B cell (primary cell): ENCODE data around the gene MYLK4.

Source experiments
- EZH2 ChIP-seq: IDR thresholded peaks from 2 replicates; pipeline ENCODE4 v1.6.1; 2012; ENCODE audit warnings: borderline replicate concordance, low read depth, mild to moderate bottlenecking, moderate library complexity, low read length; ENCODE audit not compliant: insufficient read depth, poor library complexity, severe bottlenecking
- TF ChIP-seq, protein P1 (sequence below): fragments of 200-600 bp; IDR thresholded peaks from one replicate; pipeline ENCODE4 v1.8.0; 2022; ENCODE audit warnings: antibody characterized with exemption, mild to moderate bottlenecking

DNA sequence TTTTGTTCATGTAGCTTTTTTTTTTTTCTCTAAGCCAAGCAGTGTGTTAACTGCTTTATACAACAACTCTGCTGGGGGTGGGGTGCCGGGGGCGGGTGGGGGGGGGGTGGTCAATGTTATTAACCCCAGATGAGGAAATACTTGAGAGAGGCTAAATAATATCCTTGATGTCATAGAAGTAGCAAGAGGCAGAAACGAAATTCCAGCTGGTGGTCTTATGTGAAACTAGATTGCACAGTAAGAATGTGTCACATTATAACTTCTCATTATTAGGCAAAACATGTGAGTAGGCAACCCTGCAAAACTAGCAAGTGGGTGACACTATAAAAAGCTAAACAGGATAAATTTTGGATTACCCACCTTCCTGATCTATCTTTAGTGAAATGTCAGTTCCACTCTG lies 12.8 kb downstream of the MYLK4 start:
- TF ChIP-seq, protein P1, sequence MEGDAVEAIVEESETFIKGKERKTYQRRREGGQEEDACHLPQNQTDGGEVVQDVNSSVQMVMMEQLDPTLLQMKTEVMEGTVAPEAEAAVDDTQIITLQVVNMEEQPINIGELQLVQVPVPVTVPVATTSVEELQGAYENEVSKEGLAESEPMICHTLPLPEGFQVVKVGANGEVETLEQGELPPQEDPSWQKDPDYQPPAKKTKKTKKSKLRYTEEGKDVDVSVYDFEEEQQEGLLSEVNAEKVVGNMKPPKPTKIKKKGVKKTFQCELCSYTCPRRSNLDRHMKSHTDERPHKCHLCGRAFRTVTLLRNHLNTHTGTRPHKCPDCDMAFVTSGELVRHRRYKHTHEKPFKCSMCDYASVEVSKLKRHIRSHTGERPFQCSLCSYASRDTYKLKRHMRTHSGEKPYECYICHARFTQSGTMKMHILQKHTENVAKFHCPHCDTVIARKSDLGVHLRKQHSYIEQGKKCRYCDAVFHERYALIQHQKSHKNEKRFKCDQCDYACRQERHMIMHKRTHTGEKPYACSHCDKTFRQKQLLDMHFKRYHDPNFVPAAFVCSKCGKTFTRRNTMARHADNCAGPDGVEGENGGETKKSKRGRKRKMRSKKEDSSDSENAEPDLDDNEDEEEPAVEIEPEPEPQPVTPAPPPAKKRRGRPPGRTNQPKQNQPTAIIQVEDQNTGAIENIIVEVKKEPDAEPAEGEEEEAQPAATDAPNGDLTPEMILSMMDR = no peak
- TF ChIP-seq EZH2 = no peak
